8988T (cell line): Measurements from ENCODE around the gene ST3GAL3.
"Not testable (repeated sequence)": the region's sequence is repeated elsewhere in the genome, so short reads cannot be mapped to it uniquely, and the experiment has no call there.

ENCODE experiments used
- DNase-seq: peaks from one replicate; pipeline ENCODE4 v3.0.0; 2011

The ST3GAL3 gene

DNA sequence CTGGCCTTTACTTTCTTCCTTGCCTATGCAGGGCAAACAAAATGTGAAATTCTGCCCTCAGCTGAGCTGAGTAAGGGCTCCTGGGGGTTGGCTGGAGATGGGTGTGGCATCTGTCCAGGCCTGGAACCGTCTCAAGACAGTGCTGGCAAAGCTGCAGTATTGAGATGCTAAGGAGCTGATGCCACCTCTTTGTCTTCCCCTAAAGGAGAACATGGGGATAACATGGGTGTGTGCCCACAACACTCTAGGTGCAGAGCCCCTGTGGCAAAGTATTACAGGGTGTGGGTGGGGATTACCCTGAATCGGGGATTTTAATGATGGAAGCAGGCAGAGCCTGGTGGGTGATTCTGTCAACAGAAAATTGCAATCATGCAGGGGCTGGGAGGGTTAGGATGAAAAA is 2.5 kb upstream of the ST3GAL3 start:
- DNase-seq, result no peak

DNA sequence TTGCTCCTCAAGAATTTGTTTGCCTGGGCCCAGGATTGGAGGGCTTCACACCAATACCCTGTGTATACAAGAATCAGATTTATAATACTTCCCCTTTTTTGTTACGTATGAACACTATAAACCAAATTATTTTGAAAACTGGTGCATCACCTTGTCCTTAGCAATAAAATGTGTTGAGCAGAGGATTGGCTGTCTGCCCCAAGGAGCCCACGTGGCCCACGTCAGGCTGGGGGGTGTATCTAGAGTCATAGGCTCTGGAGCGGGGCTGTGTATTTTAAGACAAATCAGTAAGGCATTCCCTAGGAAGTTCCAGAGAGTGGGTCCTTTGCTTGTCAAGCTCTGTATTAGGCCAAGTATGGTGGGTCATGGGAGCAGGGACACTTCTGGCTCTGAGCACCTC is 2.0 kb upstream of the ST3GAL3 start:
- no peak for DNase-seq

- DNase-seq, result no peak
These were observed 1.2 kb upstream of the ST3GAL3 start for GRCh38 chr1:43705982-43706597.

DNA sequence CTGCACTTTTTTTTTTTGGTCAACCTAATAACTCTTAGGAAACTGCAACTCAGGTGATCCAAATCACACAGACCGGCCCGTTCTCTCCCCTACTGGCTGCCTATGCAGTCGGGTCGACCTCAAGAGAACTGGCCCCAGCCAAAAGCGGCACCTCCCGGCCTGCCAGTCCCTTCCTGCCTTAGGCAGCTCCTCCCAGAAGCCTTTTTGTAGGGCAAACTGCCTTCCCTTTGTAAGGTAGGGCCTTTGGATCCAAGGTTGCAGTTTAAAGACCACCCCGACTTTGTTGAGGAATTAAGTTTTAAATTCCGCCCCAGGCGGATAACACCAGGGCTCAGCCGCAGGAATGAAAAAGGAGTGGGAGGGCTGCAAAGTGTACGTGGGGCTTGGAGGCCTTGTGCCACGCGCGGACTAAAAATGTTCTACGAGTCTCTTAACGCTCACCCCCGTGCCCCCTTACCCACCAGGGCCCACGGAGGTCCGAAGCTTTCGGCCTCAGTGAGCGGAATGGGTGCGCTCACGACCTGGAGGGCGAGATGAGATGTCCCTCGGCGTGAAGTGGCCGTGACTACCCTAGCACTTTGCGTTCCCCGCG is 642 bp upstream of the ST3GAL3 start:
- no peak for DNase-seq

GRCh38 chr1:43708002-43708410 is 670 bp downstream of the ST3GAL3 start:
- DNase-seq, result no peak

DNA sequence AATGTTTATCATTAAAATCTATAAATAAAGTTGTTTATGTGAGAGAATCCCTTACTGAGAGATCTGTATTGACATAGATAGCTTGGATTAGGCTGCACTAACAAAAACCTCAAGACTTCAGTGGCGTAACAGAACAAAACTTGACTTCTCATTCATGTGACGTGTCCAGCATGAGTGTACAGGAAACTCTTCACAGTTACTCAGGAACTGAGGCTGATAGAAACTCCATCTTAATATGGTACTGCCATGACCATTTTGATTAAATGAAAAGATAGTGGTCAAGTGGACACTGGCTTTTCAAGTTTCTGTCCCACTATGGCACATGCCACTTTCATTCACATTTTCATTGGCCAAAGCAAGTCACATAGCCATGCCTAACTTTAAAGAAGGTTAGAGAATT is 3.7 kb downstream of the ST3GAL3 start:
- DNase-seq, result no peak

DNA sequence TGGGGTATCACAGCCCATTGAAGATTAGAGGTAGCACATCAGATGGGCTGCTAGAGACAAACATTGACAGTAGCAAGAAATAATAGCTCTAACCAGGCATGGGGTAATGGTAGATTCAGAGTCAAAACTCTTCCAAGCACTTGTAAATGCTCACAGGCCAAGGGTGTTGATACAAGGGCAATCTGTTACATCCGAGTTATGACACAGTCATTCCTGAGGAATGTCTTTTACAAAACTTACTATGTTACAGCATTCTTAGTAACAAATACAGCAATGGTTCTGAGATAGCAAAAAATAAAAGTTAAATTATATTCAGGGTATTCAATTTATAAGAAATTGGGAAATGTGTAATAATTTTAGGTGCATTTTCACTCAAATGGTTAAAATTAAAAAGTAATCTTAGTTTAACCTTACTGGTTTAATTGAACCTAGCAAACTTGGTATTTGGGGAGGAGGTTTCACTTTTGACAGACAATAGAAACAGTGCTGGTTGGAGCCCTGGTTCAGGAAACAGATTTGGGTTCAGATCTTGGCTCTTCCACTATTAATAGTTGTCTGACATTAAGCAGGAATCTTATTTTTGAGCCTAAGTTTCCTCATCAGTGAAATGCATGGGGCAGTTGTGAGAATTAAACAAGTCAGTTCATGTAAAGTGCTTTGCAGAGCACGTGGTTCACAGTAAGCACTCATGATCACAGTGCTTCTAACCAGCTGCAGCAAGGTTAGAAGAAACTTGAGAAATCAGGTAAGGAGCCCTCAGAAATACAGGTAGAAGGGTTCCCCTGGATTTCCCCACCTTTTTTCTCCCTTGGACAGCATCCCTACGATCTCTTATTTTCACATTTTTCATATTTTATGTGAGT is 4.4 kb downstream of the ST3GAL3 start:
- DNase-seq, result no peak

GRCh38 chr1:43716559-43717281 is 9.4 kb downstream of the ST3GAL3 start:
- no peak for DNase-seq

DNA sequence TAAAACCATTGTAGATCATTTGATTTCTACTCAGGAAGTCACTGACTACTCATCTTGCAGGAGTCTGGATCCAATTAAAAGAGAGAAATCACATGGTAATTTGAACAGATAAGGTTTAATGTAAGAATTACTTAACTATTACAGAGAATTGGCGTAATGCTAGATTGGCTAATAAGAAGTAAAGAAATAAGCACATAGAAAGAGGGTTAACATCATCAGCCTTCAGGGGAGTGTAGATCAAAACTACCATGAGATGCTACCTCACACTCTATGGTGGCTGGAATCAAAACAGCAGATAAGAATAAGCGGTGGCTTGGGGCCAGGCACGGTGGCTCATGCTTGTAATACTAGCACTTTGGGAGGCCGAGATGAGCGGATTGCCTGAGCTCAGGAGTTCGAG is 11.7 kb downstream of the ST3GAL3 start:
- no peak for DNase-seq

GRCh38 chr1:43719670-43720419 is 12.5 kb downstream of the ST3GAL3 start:
- not testable (repeated sequence) for DNase-seq

DNA sequence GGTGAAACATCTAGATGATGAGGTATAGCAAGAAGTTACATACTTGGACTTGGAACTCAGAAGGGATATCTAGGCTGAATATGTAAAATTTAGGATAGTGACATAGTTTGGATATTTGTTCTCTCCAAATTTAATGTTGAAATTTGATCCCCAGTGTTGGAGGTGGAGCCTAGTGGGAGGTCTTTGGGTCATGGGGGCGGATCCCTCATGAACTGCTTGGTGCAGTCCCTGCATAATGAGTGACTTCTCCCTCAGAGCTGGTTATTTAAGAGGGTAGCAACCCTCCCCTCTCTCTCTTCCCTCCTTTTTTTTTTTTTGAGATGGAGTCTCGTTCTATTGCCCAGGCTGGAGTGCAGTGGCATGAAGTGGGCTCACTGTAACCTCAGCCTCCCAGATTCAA is 15.5 kb downstream of the ST3GAL3 start:
- DNase-seq, result no peak

DNA sequence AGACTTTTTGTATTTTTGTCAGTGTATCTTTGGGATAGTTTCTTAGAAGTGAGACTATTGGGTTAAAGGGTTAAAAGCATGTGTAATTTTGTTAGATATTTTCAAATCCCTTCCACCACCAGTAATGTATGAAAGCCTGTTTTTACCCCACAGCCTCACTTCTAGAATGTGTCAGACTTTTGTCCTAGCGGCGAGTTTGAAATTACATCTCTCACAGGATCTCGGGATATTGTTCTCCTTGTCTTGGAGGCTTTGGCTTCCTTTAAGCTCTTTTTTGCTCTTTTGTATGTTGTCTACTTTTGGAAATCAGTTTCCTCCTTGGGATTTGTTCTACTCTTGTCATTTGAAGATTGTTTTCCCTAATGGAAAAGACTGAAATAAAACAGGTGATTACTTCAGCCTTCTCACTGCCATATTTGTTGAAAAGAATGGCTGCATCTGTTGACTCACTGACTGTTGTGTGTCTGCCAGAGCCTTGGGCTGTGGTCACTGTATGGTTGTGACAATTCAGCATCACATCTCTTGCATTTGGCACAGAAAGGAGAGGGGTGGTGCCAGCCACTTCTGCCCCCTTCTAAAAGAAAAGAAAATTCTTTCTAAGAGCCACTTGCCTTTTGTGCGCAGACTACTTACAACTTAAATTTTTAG is 22.6 kb downstream of the ST3GAL3 start:
- no peak for DNase-seq

GRCh38 chr1:43731867-43732531 is 24.7 kb downstream of the ST3GAL3 start:
- DNase-seq, result no peak

- no peak for DNase-seq
These were observed 29.5 kb downstream of the ST3GAL3 start for GRCh38 chr1:43736819-43737218.

- DNase-seq, result no peak
These were observed 34.7 kb downstream of the ST3GAL3 start for GRCh38 chr1:43742026-43742425.

GRCh38 chr1:43743206-43743605 is 35.9 kb downstream of the ST3GAL3 start:
- DNase-seq, result no peak

GRCh38 chr1:43747736-43748135 is 40.4 kb downstream of the ST3GAL3 start:
- no peak for DNase-seq

DNA sequence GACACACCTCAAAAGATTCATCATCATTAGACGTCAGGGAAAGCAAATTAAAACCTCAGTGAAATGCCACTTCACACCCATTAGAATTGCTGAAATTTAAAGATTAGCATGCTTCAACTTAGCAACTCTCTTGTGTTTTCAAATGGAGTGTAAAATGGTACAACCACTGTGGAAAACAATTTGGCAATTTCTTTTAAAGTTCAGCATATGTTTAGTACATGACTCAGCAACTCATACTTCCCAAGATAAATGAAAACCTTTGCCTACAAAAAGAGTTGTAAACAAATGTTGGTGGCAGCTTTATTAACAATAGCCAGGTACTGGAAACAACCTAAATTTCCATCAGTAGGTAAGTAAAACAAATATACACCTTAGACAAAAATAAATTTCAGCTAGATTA is 42.7 kb downstream of the ST3GAL3 start:
- no peak for DNase-seq

DNA sequence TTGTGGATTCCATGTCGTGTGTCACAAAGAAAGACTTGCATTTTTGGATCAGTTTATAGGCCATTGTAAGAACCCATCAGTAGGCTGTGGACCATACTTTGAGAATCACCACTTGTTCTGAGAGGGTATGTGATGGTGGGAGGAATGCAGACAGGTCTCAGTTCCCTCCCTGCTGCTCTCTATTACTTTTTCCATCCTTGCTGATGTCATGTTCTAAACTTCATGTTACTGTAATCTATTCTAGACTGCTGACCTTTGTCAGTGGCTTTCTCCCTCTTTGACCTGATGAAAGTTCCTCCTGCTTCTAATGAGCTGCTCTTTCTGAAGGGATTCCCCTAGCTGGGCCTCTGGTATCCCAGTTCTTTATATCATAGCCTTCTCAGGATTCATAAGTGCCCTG is 46.1 kb downstream of the ST3GAL3 start:
- DNase-seq, result no peak

DNA sequence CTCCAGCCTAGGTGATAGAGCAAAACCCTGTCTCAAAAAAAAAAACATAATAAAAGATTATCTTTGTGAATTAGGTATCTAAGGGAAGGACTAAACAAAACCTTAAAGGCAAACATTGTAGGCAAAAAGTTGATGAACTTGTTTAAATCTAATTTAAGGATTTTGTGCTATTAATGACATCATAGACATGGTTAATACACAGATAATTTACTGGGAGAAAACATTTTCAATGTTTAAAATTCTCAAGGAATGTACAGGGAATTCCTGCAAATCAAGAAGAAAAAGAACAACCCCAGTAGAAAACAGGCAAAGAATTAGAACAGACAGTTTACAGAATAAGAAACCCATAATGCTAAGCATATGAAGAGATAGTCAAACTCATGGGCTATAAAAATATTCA is 47.6 kb downstream of the ST3GAL3 start:
- no peak for DNase-seq

- no peak for DNase-seq
These were observed 50.2 kb downstream of the ST3GAL3 start for GRCh38 chr1:43757343-43758053.
